HepG2 (cell line): Measurements from ENCODE around the gene AJUBA. TPM values are rescaled to one million over a fixed set of nuclear protein-coding genes. Genes with fewer than 3 reads are reported as not detected.

Experiments
- AFF4 ChIP-seq: sonication (generic); formaldehyde crosslinking; IDR thresholded peaks from 2 replicates; pipeline ENCODE4 v1.4.0; 2020; ENCODE audit warnings: missing genetic modification reagents
- ATF4 ChIP-seq, 2 experiments: fragments of 450-650 bp in 1 of 2; sonication (generic) in 1 of 2; formaldehyde crosslinking; IDR thresholded peaks; 2 replicates each; pipeline versions ENCODE4 v1.5.0 to v1.8.0; 2020 to 2022; ENCODE audit warnings: mild to moderate bottlenecking in 1 of 2, missing genetic modification reagents in 1 of 2
- DMAP1 ChIP-seq: IDR thresholded peaks from 2 replicates; pipeline ENCODE4 v1.6.1; 2016
- FOXK1 ChIP-seq: sonication (generic); formaldehyde crosslinking; IDR thresholded peaks from 2 replicates; pipeline ENCODE4 v1.4.0; 2020; ENCODE audit warnings: low read depth, missing genetic modification reagents, borderline replicate concordance
- HNF4G ChIP-seq, 2 experiments: sonication (generic) in 1 of 2; formaldehyde crosslinking in 1 of 2; IDR thresholded peaks; 2 replicates each; pipeline versions ENCODE4 v1.4.0 to v1.6.1; 2011 to 2020; ENCODE audit warnings: borderline replicate concordance in 2 of 2, low read depth in 2 of 2, mild to moderate bottlenecking in 2 of 2, low read length in 1 of 2, missing genetic modification reagents in 1 of 2, moderate library complexity in 1 of 2
- HNRNPH1 ChIP-seq: fragments of 200-400 bp; formaldehyde crosslinking; optimal IDR thresholded peaks from 2 replicates; pipeline ENCODE3; 2017; ENCODE audit warnings: mild to moderate bottlenecking, low read depth, low read length
- IRX3 ChIP-seq: sonication (generic); formaldehyde crosslinking; IDR thresholded peaks from 2 replicates; pipeline ENCODE4 v1.8.1; 2023; ENCODE audit warnings: mild to moderate bottlenecking, low read depth, missing genetic modification reagents, borderline replicate concordance
- LCORL ChIP-seq, 2 experiments: fragments of 450-650 bp in 1 of 2; sonication (generic) in 1 of 2; formaldehyde crosslinking in 1 of 2; IDR thresholded peaks; 2 replicates each; pipeline versions ENCODE4 v1.5.0 to v1.6.1; 2017 to 2020; ENCODE audit warnings: antibody characterized with exemption in 1 of 2, missing genetic modification reagents in 1 of 2
- MAFF ChIP-seq: IDR thresholded peaks from 2 replicates; pipeline ENCODE4 v1.6.1; 2011; ENCODE audit warnings: low read depth, low read length, improper control_type of control experiment
- STAG1 ChIP-seq: sonication (generic); formaldehyde crosslinking; IDR thresholded peaks from 2 replicates; pipeline ENCODE4 v1.4.0; 2020; ENCODE audit warnings: missing genetic modification reagents
- ZBTB7A ChIP-seq: sonication (generic); formaldehyde crosslinking; IDR thresholded peaks from 2 replicates; pipeline ENCODE4 v1.8.0; 2022; ENCODE audit warnings: mild to moderate bottlenecking, missing genetic modification reagents
- ZFP41 ChIP-seq: sonication (generic); formaldehyde crosslinking; IDR thresholded peaks from 2 replicates; pipeline ENCODE4 v1.4.0; 2020; ENCODE audit warnings: mild to moderate bottlenecking, missing genetic modification reagents, borderline replicate concordance
- ZNF230 ChIP-seq: sonication (generic); formaldehyde crosslinking; IDR thresholded peaks from 2 replicates; pipeline ENCODE4 v1.4.0; 2020; ENCODE audit warnings: mild to moderate bottlenecking, missing genetic modification reagents
- polyA plus RNA-seq, 8 experiments: library from polyadenylated mRNA; depleted of rRNA in 3 of 8; stranded (reverse) in 7 of 8; unstranded in 1 of 8; fragments of >200 nt; fragmentation: Illumina TruSeq in 4 of 8; extraction: Trizol in 4 of 8; gene quantifications; 2 replicates each; pipeline versions ENCODE4 v1.2.1 to v1.2.3, GENCODE V29; 2011 to 2016; ENCODE audit warnings: low read depth in 4 of 8, missing spikeins in 1 of 8, mixed read lengths in 1 of 8; ENCODE audit not compliant: insufficient read depth in 1 of 8
- total RNA-seq, 5 experiments: library from RNA; depleted of rRNA; stranded (reverse); fragments of >200 nt; fragmentation: Illumina TruSeq; extraction: Trizol; gene quantifications; 2 replicates each; pipeline ENCODE4 v1.2.3, GENCODE V29; 2016; ENCODE audit warnings: low read depth in 1 of 5
- TF ChIP-seq, protein P1 (sequence below): sonication (generic); formaldehyde crosslinking; IDR thresholded peaks from 2 replicates; pipeline ENCODE4 v1.4.0; 2020; ENCODE audit warnings: mild to moderate bottlenecking, missing genetic modification reagents

AJUBA gene
- total and polyA plus RNA-seq, 2 of the 13 experiments (the other 11 are each of a cell fraction or from before 2014, with no cell fraction given): 157 to 241 TPM

DNA sequence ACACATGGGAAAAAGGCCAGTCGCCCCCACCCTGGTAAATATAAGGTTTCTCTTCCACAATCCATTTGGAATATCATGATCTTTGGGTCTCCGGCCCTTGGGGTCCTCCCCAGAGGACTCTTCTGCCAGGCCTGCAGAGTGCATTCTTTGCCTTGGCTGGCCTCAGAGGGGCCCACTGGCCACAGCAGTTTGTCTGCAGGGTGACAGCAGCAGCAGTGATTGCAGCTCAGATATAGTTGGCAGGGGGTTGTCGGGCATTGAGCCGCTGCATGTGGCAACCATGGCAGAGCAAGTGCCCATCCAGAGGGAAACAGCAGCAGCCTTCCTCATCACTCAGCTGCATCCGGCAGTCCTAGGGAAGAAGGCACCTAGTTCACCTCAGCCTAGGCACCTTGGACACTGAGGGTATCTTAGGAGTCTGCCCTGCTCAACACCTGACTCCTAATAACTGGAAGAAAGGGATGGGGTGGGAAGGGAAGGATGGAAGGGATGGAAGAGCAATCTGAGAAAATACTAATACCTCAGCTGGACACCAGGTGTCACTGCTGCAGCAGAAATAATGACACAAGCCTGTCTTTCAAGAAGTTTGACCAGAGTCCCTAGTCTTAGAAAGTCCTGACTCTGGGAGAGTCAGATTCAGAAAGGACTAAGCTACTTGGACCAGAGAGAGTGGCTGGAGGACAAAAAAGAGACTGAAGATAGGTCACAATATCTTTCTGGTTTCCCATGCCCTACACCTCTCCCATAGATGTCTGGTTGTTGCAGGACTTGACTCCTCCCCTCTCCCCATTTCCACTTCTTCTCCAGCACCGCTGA is 8.9 kb downstream of the AJUBA start (continued):
- TF ChIP-seq AFF4 (CRISPR knock-in tag): 0 out of 2 replicates have a peak, but pooled peaks have one; percentile 72
- TF ChIP-seq ZFP41 (CRISPR knock-in tag): no peak
- 0 out of 2 replicates have a peak, but pooled peaks have one; percentile 14 for TF ChIP-seq FOXK1 (CRISPR knock-in tag)
- TF ChIP-seq STAG1 (CRISPR knock-in tag): no peak
- no peak for TF ChIP-seq HNRNPH1
- TF ChIP-seq DMAP1: peak; percentile 36; the same call in 1 of the 2 replicates
- TF ChIP-seq ZNF230 (CRISPR knock-in tag): 0 out of 2 replicates have a peak, but pooled peaks have one; percentile 42
- TF ChIP-seq LCORL (IDR thresholded peaks at IDR 0.05): no peak
- no peak for TF ChIP-seq LCORL (CRISPR knock-in tag; IDR thresholded peaks at IDR 0.05)
- no peak for TF ChIP-seq ZBTB7A
- TF ChIP-seq, protein P1, sequence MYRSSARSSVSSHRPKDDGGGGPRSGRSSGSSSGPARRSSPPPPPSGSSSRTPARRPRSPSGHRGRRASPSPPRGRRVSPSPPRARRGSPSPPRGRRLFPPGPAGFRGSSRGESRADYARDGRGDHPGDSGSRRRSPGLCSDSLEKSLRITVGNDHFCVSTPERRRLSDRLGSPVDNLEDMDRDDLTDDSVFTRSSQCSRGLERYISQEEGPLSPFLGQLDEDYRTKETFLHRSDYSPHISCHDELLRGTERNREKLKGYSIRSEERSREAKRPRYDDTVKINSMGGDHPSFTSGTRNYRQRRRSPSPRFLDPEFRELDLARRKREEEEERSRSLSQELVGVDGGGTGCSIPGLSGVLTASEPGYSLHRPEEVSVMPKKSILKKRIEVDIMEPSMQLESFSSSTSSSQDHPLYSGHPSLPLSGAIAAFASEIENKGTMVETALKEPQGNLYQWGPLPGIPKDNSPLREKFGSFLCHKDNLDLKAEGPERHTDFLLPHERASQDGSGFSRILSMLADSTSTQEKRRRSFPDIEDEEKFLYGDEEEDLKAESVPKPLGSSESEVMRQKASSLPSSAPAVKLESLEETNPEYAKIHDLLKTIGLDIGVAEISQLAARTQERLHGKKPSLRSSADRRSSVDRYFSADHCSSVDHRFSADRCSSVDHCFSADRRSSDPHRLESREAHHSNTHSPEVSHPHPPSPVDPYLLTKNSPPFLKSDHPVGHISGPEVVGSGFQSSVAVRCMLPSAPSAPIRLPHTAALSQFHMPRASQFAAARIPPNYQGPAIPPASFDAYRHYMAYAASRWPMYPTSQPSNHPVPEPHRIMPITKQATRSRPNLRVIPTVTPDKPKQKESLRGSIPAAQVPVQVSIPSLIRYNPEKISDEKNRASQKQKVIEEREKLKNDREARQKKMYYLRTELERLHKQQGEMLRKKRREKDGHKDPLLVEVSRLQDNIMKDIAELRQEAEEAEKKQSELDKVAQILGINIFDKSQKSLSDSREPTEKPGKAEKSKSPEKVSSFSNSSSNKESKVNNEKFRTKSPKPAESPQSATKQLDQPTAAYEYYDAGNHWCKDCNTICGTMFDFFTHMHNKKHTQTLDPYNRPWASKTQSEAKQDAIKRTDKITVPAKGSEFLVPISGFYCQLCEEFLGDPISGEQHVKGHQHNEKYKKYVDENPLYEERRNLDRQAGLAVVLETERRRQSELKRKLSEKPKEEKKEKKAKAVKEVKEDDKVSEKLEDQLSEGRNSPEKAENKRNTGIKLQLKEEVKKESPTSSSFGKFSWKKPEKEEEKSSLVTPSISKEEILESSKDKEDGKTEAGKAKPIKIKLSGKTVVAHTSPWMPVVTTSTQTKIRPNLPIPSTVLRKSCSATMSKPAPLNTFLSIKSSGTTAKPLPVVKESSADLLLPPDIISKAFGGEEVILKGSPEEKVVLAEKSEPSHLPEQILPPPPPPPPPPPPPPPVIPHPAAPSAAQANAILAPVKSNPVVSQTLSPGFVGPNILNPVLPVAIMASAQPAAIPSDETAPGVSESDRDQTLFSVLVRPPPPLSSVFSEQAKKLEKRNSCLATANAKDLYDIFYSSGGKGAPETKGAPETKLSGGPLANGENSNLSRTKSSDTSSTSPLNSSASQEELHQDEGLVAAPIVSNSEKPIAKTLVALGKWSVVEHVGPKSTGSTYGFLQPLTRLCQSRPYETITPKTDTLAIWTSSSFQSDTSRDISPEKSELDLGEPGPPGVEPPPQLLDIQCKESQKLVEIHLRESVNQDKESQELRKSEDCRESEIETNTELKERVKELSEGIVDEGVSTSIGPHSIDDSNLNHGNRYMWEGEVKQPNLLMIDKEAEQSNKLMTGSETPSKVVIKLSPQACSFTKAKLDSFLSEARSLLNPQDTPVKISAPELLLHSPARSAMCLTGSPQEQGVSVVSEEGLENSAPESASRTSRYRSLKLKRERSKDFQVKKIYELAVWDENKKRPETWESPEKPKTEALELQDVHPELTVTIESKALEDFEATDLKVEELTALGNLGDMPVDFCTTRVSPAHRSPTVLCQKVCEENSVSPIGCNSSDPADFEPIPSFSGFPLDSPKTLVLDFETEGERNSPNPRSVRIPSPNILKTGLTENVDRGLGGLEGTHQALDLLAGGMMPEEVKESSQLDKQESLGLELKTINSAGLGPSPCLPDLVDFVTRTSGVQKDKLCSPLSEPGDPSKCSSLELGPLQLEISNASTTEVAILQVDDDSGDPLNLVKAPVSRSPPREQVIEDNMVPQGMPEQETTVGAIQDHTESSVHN (CRISPR knock-in tag): 0 out of 2 replicates have a peak, but pooled peaks have one; percentile 26
- no peak for TF ChIP-seq MAFF
- no peak for TF ChIP-seq HNF4G (IDR thresholded peaks at IDR 0.05; ENCODE audit: borderline replicate concordance, low read depth, low read length)
- TF ChIP-seq HNF4G (CRISPR knock-in tag; IDR thresholded peaks at IDR 0.05; ENCODE audit: borderline replicate concordance, low read depth): no peak
- TF ChIP-seq ATF4 (CRISPR knock-in tag; IDR thresholded peaks at IDR 0.05): 0 out of 4 replicates have a peak, but pooled peaks of 1 of the 2 experiments have one; percentile 43
- TF ChIP-seq IRX3: no peak
